ENCODE data around the gene ARF6. TPM values are rescaled to one million over a fixed set of nuclear protein-coding genes. Genes with fewer than 3 reads are reported as not detected.

Gene ARF6
- total RNA-seq, 1 experiment from 2014 or later: 58.8 TPM

DNA sequence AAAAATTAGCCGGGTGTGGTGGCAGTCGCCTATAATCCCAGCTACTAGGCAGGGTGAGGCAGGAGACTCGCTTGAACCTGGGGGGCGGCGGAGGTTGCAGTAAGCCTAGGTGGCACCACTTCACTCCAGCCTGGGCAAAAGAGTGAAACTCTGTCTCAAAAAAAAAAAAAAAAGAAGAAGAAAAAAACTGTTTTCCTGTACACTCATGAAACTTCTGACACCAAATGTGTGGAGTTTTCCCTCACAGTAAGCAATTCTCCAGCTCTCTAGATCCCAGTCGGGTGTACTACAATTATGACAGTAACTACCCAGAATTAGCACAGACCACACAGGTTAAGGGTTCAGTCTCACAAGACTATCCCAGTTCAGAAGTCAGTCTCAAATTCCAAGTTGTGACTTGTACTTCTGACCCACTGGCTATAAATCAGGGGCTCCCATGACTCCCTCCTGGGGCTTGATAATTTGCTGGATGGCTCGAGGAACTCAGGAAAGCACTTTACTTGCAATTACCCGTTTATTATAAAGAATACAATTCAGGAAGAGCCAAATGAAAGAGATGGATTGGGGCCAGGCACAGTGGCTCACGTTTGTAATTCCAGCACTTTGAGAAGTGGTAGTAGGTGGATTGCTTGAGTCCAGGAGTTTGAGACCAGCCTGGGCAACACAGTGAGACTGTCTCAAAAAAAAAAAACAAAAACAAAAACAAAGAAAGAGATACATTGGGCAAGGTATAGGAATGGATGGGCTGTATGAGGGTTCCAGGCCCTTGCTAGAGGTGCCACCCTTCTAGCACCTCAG, 12.4 kb upstream of the ARF6 start:
- CTCF ChIA-PET: interaction anchor here (0.7 to 1.6 kb wide), 5 partner anchors 9 to 406 kb away, joined by 3 to 6 read pairs (median 5); no protein-coding TSS in a partner anchor
- intact Hi-C loops (cut with micrococcal nuclease; ENCODE audit: unreplicated experiment): no loop called here

DNA sequence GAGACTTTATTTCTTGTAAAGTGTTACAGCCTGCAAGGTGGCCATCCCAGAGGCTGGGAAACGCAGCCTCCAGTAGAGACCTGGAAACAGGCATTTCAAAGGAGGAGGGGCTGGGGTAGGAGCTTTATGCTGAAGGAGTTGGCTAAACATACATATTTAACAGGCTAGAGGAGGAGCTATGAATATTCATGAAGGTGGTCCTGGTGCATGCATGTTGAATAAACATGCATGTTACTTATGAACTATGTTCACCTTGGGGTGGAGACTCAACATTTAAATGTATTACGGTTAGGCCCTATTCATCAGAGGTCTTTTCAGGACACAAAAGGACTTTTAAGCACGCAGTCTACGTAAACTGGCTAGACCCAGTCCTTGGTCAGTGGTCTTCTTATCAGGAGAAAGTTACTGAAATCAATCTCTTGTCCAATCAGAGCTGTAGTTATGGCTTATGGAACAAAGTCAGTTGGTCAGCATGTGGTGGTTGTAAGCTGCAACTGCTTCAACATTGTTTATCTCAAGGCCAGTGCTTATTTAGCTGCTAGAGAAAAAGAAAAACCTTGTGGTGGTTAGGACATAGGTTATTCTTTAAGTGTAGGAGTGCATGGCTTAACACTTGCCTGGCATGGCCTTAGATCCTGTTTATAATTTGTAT, 11.4 kb upstream of the ARF6 start:
- Mint-ChIP-seq H3K27ac (ENCODE audit: unreplicated experiment) (no peak overlapping the region), H3K4me3 (ENCODE audit: unreplicated experiment) (no peak overlapping the region), H3K9me3 (ENCODE audit: unreplicated experiment) (no peaks in the 10 kb centered on the region), H3K4me1 (ENCODE audit: low read depth, unreplicated experiment) (peaks cover under 1% of the 10 kb centered on the region), H3K27me3 (ENCODE audit: insufficient read depth, unreplicated experiment) (no peaks in the 10 kb centered on the region), H3K36me3 (ENCODE audit: insufficient read depth, unreplicated experiment) (no peaks in the 10 kb centered on the region)
- BruUV-seq (replicated peaks): no TSS peak
- intact Hi-C loops (cut with micrococcal nuclease; ENCODE audit: unreplicated experiment): no loop called here
- CTCF ChIA-PET: interaction anchor here (0.7 to 1.0 kb wide), 2 partner anchors 19 to 219 kb away, joined by 3 read pairs; no protein-coding TSS in a partner anchor
- Histone ChIP-seq H3K9me3 (no peaks in the 10 kb centered on the region), H3K4me3 (ENCODE audit: low read depth, low read length) (no peak overlapping the region), H3K4me1 (peaks cover 3% of the 10 kb centered on the region; the same call in 1 of the 2 replicates), H3K36me3 (ENCODE audit: control insufficient read depth, insufficient read depth, low read length) (no peaks in the 10 kb centered on the region), H3K27me3 (replicated peaks; ENCODE audit: control insufficient read depth, insufficient read depth, low read length) (no peaks in the 10 kb centered on the region)
- no peak for DNase-seq
- POLR2A ChIA-PET: interaction anchor here (0.6 kb wide), 1 partner anchor 21 kb away, joined by 5 read pairs; no protein-coding TSS in a partner anchor
- TF ChIP-seq, protein P1, sequence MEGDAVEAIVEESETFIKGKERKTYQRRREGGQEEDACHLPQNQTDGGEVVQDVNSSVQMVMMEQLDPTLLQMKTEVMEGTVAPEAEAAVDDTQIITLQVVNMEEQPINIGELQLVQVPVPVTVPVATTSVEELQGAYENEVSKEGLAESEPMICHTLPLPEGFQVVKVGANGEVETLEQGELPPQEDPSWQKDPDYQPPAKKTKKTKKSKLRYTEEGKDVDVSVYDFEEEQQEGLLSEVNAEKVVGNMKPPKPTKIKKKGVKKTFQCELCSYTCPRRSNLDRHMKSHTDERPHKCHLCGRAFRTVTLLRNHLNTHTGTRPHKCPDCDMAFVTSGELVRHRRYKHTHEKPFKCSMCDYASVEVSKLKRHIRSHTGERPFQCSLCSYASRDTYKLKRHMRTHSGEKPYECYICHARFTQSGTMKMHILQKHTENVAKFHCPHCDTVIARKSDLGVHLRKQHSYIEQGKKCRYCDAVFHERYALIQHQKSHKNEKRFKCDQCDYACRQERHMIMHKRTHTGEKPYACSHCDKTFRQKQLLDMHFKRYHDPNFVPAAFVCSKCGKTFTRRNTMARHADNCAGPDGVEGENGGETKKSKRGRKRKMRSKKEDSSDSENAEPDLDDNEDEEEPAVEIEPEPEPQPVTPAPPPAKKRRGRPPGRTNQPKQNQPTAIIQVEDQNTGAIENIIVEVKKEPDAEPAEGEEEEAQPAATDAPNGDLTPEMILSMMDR (IDR thresholded peaks at IDR 0.05; ENCODE audit: insufficient read depth in 1 of 2, low read depth in 1 of 2, low read length in 1 of 2, severe bottlenecking in 1 of 2, unreplicated experiment in 1 of 2): no peak

More for the DNA sequence above, 12.4 kb upstream of the ARF6 start:
- Mint-ChIP-seq H3K36me3 (ENCODE audit: insufficient read depth, unreplicated experiment) (no peaks in the 10 kb centered on the region), H3K27ac (ENCODE audit: unreplicated experiment) (no peak overlapping the region), H3K4me1 (ENCODE audit: low read depth, unreplicated experiment) (peaks cover 8% of the 10 kb centered on the region), H3K9me3 (ENCODE audit: unreplicated experiment) (no peaks in the 10 kb centered on the region), H3K4me3 (ENCODE audit: unreplicated experiment) (no peak overlapping the region), H3K27me3 (ENCODE audit: insufficient read depth, unreplicated experiment) (no peaks in the 10 kb centered on the region)
- no peak for DNase-seq
- Histone ChIP-seq H3K9me3 (no peaks in the 10 kb centered on the region), H3K36me3 (ENCODE audit: control insufficient read depth, insufficient read depth, low read length) (no peaks in the 10 kb centered on the region), H3K4me1 (peaks cover 6% of the 10 kb centered on the region; the same call in 1 of the 2 replicates), H3K4me3 (ENCODE audit: low read depth, low read length) (no peak overlapping the region), H3K27me3 (replicated peaks; ENCODE audit: control insufficient read depth, insufficient read depth, low read length) (no peaks in the 10 kb centered on the region)
- POLR2A ChIA-PET: interaction anchor here (0.6 to 1.0 kb wide), 2 partner anchors 22 to 119 kb away, joined by 3 to 5 read pairs; no protein-coding TSS in a partner anchor
- no TSS peak for BruUV-seq (replicated peaks)
- TF ChIP-seq, protein P1 (IDR thresholded peaks at IDR 0.05; ENCODE audit: insufficient read depth in 1 of 2, low read depth in 1 of 2, low read length in 1 of 2, severe bottlenecking in 1 of 2, unreplicated experiment in 1 of 2): no peak
